Right cardiac atrium (tissue), 5 donors: ENCODE measurements around the gene MFSD6. TPM values are rescaled to one million over a fixed set of nuclear protein-coding genes. Genes with fewer than 3 reads are reported as not detected.

Experiments
- ATAC-seq, 2 donors: fragments of 200-7000 bp; cut with Tn5 transposase; one replicate each; pipeline versions ENCODE4 v1.8.0 to v1.9.1; 2020; ENCODE audit warnings: moderate library complexity in 2 of 2, mild to moderate bottlenecking in 1 of 2
- DNase-seq, 3 donors: peaks; one replicate each; pipeline ENCODE4 v3.0.0-alpha.2; 2020
- H3K27ac ChIP-seq: one replicate; pipeline ENCODE4 v1.5.1; 2013; ENCODE audit warnings: mild to moderate bottlenecking, low read length, control low read depth, moderate library complexity
- H3K27me3 ChIP-seq: one replicate; pipeline ENCODE4 v1.6.1; 2013; ENCODE audit not compliant: control insufficient read depth, insufficient read depth
- H3K4me1 ChIP-seq: one replicate; pipeline ENCODE4 v1.6.1; 2013; ENCODE audit warnings: low read length; ENCODE audit not compliant: control insufficient read depth, insufficient read depth
- H3K4me3 ChIP-seq: one replicate; pipeline ENCODE4 v1.5.1; 2013; ENCODE audit warnings: low read length, control low read depth
- H3K9me3 ChIP-seq: one replicate; pipeline ENCODE4 v1.6.1; 2013; ENCODE audit warnings: low read length; ENCODE audit not compliant: control insufficient read depth
- WGBS: extraction: QIAGEN DNeasy Blood & Tissue Kit; methylation state at CpG from one replicate; pipeline ENCODE4 v1.1.7; 2013; 5-methylcytosine and 5-hydroxymethylcytosine counted together
- intact Hi-C, 4 donors: fragments of 100-400 bp; cut with DNase I; formaldehyde crosslinking; loops; one replicate each; pipeline versions ENCODE4 v1.11.0 to v1.14.0; 2022 to 2023
- polyA plus RNA-seq: library from polyadenylated mRNA; stranded (reverse); fragments of 200-250 nt; gene quantifications from one replicate; pipeline ENCODE4 v1.2.3, GENCODE V29; 2013
- total RNA-seq, 4 donors: library from RNA; stranded (reverse); fragmentation: NEBNext Ultra II Directional; extraction: Animal tissue kit (Norgen Biotek cat#: 25700); gene quantifications; one replicate each; pipeline ENCODE4 v1.2.1, GENCODE V29; 2021
- donor health status: healthy with polysubstance abuse.
- donor health status: DM: no; HTN: yes; CAD: no.
- donor health status: DM: no; HTN: no; CAD: no.
- donor health status: DM: no; HTN: yes; CAD: no; lungs with severe emphysema.
- donor health status: DM: yes; HTN: yes; CAD: no.

Gene MFSD6
- total and polyA plus RNA-seq, 5 donors: 14.7 to 32.7 (median 30.0) TPM

- DNase-seq (no peak), ATAC-seq (no peak)
- no peaks in the 10 kb centered on the region for H3K9me3 ChIP-seq
- H3K4me3 ChIP-seq: no peak overlapping the region
- H3K27ac ChIP-seq: no peak overlapping the region
- no peaks in the 10 kb centered on the region for H3K27me3 ChIP-seq
- H3K4me1 ChIP-seq: peaks cover 1% of the 10 kb centered on the region
- intact Hi-C loops: no loop called here
Observed at GRCh38 chr2:190440113-190440512, 32.0 kb downstream of the MFSD6 start.

- H3K27me3 ChIP-seq: no peaks in the 10 kb centered on the region
- ATAC-seq (no peak), DNase-seq (no peak)
- H3K27ac ChIP-seq: no peak overlapping the region
- H3K4me3 ChIP-seq: no peak overlapping the region
- intact Hi-C loops: no loop called here
- WGBS: 84% methylated on average over 4 of the region's 4 CpGs
- peaks cover 1% of the 10 kb centered on the region for H3K4me1 ChIP-seq
- H3K9me3 ChIP-seq: no peaks in the 10 kb centered on the region
Observed at GRCh38 chr2:190441564-190441963, 33.4 kb downstream of the MFSD6 start.

DNA sequence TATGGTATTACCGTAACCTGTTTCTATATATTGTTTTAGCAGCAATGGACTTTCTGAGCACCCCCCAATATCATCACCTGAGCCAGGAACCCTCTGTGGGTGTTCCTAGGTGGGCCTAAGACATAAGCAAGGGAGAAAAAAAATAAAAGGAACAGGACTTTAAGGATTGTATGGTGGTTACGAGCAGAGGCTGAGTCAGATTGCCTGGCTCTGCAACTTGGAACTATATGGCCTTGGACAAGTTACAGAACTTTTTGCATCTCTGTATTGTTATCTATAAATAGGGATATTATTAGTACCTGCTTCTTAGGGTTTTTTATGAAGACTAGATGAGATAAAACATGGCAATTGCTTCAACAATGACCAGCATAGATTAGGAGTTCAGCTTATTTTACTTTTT is 34.9 kb downstream of the MFSD6 start:
- Histone ChIP-seq H3K27ac (no peak overlapping the region), H3K4me1 (peaks cover 1% of the 10 kb centered on the region), H3K4me3 (no peak overlapping the region), H3K9me3 (no peaks in the 10 kb centered on the region), H3K27me3 (no peaks in the 10 kb centered on the region)
- no peak for ATAC-seq
- no peak for DNase-seq
- intact Hi-C loops: no loop called here
- WGBS: 77% methylated on average over 2 of the region's 2 CpGs

- Histone ChIP-seq H3K4me3 (no peak overlapping the region), H3K27me3 (no peaks in the 10 kb centered on the region), H3K4me1 (peaks cover 1% of the 10 kb centered on the region), H3K9me3 (no peaks in the 10 kb centered on the region), H3K27ac (no peak overlapping the region)
- DNase-seq: no peak
- intact Hi-C loops: no loop called here
- whole genome bisulfite sequencing: 77% methylated on average over 3 of the region's 3 CpGs
- ATAC-seq: peak in 1 of 2 donors; percentile 18
Observed at GRCh38 chr2:190443778-190444481, 35.8 kb downstream of the MFSD6 start.

DNA sequence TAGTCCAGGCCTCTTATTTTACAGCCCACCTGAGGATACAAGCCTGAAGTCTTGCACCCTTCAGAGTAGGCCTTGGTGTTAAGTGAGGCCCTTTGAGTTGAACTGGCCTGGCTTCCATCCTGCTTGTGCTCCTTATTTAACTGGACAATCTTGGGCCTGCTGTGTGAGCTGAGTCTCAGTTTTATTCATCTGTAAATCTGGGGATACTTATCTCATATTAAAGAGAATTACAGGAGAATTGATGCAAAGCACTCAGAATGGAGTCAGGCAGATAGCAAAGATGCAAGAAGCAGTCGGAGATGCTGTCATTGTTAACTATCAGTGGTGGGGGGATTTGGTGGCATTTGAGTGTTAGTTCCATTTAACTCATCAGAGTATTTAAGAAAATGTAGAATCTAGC is 36.8 kb downstream of the MFSD6 start:
- DNase-seq (no peak), ATAC-seq (no peak)
- intact Hi-C loops: no loop called here
- Histone ChIP-seq H3K27ac (no peak overlapping the region), H3K9me3 (no peaks in the 10 kb centered on the region), H3K27me3 (no peaks in the 10 kb centered on the region), H3K4me3 (no peak overlapping the region), H3K4me1 (peaks cover 1% of the 10 kb centered on the region)
- 82% methylated on average over 1 of the region's 1 CpG for WGBS

- peaks cover 1% of the 10 kb centered on the region for H3K4me1 ChIP-seq
- no peak overlapping the region for H3K4me3 ChIP-seq
- no peaks in the 10 kb centered on the region for H3K9me3 ChIP-seq
- intact Hi-C loops: no loop called here
- DNase-seq: no peak
- ATAC-seq: peak in 1 of 2 donors; percentile 29
- no peak overlapping the region for H3K27ac ChIP-seq
- 70% methylated on average over 2 of the region's 2 CpGs for WGBS
- no peaks in the 10 kb centered on the region for H3K27me3 ChIP-seq
Observed at GRCh38 chr2:190446193-190446592, 38.0 kb downstream of the MFSD6 start.

DNA sequence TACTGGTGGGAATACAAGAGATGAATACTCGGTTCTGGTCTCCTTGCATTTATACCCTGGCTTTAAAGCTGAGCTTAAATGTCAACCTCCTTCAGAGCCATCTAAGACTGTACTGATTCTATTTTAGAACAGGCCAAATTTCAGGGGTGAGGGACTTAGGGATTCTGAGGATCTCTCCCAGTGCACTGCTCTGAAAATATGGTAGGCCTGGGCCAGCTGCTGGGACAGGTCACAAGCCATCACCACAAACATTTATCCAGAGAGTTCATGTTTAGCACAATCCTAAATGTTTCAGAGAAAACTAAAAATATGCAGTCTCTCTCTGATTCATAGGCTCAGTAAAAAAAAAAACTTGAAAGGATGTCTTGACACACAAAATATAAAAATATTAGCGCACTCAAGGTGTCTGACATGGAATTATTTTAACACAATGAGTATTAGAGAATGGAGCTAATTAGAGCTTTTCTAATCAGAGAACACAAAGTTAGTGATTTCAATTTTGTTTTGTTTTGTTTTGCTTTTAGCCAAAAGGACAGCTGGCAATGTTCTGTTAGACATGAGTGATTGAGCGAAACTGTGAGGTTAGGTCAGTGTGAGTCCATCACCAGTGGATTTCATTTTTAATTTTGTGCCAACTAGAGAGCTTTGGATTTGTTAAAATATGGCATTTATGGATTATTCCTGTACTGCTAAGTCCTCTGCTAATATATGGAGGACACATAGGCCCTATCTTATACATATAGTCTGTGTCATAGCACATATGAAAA is 38.8 kb downstream of the MFSD6 start:
- Histone ChIP-seq H3K4me3 (no peak overlapping the region), H3K9me3 (no peaks in the 10 kb centered on the region), H3K27me3 (no peaks in the 10 kb centered on the region), H3K27ac (no peak overlapping the region), H3K4me1 (peaks cover 1% of the 10 kb centered on the region)
- DNase-seq: no peak
- no peak for ATAC-seq
- intact Hi-C loops: no loop called here
- 83% methylated on average over 3 of the region's 3 CpGs for WGBS

DNA sequence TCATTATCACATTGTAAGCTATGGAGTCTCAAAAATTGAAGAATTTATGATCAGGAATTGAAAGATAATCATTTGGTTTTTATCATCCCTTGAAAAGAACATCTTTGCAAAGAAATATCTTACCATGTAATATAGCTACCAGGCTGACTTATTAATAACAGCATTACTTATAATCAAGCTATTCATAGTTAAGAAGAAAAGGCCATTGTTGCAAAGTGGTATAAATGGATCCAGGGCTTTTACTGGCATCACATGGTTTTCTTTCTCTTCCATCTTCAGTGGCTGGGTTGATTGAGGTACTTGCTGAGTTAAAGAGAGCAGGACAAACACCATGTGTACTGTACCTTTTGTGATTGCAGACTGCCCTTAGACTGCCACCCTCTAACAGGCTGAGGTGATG is 39.6 kb downstream of the MFSD6 start:
- Histone ChIP-seq H3K27me3 (no peaks in the 10 kb centered on the region), H3K4me1 (no peaks in the 10 kb centered on the region), H3K27ac (no peak overlapping the region), H3K9me3 (no peaks in the 10 kb centered on the region), H3K4me3 (no peak overlapping the region)
- DNase-seq (no peak), ATAC-seq (no peak)
- intact Hi-C loops: no loop called here

DNA sequence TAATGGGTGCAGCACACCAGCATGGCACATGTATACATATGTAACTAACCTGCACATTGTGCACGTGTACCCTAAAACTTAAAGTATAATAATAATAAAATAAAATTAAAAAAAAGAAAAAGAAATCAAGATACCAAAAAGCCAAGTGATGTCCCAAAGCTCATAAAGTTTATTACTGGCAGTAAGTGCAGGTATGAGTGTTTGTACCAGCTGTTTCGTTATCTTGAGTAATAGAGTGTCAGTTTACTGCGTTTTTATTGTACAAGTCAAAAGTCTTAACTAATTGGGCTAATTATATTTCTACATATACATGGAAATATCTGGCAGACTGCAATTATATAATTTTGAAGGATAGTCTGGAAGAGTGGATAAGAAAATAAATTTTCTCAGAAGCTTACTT is 41.8 kb downstream of the MFSD6 start:
- intact Hi-C loops: no loop called here
- no peaks in the 10 kb centered on the region for H3K4me1 ChIP-seq
- H3K4me3 ChIP-seq: no peak overlapping the region
- H3K27ac ChIP-seq: no peak overlapping the region
- H3K27me3 ChIP-seq: no peaks in the 10 kb centered on the region
- no peaks in the 10 kb centered on the region for H3K9me3 ChIP-seq
- 98% methylated on average over 3 of the region's 3 CpGs for WGBS
- ATAC-seq (no peak), DNase-seq (no peak)

GRCh38 chr2:190450363-190450762 is 42.2 kb downstream of the MFSD6 start:
- H3K27ac ChIP-seq: no peak overlapping the region
- intact Hi-C loops: no loop called here
- H3K27me3 ChIP-seq: no peaks in the 10 kb centered on the region
- no peaks in the 10 kb centered on the region for H3K4me1 ChIP-seq
- no peak for DNase-seq
- ATAC-seq: no peak
- no peaks in the 10 kb centered on the region for H3K9me3 ChIP-seq
- WGBS: 94% methylated on average over 2 of the region's 2 CpGs
- no peak overlapping the region for H3K4me3 ChIP-seq

GRCh38 chr2:190451561-190452176 is 43.5 kb downstream of the MFSD6 start:
- no peak overlapping the region for H3K4me3 ChIP-seq
- no peaks in the 10 kb centered on the region for H3K9me3 ChIP-seq
- DNase-seq (no peak), ATAC-seq (no peak)
- no peak overlapping the region for H3K27ac ChIP-seq
- H3K27me3 ChIP-seq: no peaks in the 10 kb centered on the region
- intact Hi-C loops: no loop called here
- H3K4me1 ChIP-seq: no peaks in the 10 kb centered on the region
- WGBS: 77% methylated on average over 2 of the region's 2 CpGs
